DMS 273 (cell line): ENCODE results near the gene ISY1.
"Not testable (repeated sequence)": the region's sequence is repeated elsewhere in the genome, so short reads cannot be mapped to it uniquely, and the experiment has no call there.

Experiments used
- DNase-seq: peaks from one replicate; lab custom pipeline; 2025; ENCODE audit not compliant: unreplicated experiment; lab: John Stamatoyannopoulos, UW

ISY1 gene

GRCh38 chr3:129121016-129121791 lies 39.7 kb downstream of the ISY1 start:
- DNase-seq: no peak

GRCh38 chr3:129120254-129121004 lies 40.4 kb downstream of the ISY1 start:
- peak; percentile 89 for DNase-seq

DNA sequence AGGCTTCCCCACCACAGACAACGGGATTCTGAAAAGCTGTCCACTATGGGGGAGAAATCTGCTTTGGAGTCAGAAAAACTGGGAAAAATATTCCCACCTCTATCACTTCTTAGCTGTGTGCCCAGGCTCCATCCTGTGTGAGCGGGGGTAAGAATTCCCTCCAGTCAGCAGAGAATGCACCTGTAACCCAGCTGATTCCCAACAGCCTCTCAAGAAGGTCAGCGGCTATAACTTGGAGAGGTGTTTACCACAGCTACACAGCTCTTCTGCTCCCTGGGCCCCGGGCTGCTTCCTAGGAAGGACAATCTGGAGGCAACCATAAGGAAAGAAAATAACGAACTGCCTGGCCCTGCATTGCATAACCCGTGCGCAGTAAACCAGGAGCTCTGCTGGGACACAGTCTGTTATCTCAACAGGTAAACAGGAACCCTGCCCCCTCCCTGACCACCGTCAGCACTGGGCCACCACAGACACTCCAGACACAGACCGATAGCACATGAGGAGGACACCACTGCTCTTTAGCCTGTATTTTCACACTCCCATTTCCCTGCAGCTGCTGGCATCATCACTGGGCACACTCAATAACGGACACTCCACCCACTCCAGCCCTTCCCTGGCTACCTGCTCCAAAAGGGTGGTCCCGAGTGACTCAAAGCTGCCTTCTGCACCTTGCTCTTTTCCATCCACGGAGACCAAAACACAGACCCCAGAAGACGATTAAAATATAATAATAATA lies 41.3 kb downstream of the ISY1 start:
- DNase-seq: no peak

GRCh38 chr3:129118745-129119144 lies 42.1 kb downstream of the ISY1 start:
- no peak for DNase-seq

GRCh38 chr3:129117134-129117533 lies 43.7 kb downstream of the ISY1 start:
- no peak for DNase-seq

GRCh38 chr3:129116482-129116946 lies 44.3 kb downstream of the ISY1 start:
- no peak for DNase-seq

DNA sequence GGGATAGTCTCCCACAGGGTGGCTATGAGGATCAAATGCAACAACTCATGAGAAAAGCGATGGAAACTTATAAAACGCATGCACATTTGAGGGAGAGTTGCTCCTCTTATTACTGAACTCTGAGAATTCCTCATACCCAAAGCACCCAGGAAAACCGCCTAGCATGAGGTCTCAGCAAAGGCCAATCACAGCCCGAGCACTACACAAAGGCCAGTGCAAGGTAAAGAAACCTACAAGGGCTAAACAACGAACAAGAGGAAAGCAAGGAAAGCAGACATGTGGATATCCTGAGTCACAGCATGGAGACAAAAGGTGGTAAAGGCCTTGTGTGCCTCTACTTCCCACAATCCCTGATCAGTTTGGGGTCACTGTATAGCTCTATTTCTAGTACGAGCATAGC lies 46.4 kb downstream of the ISY1 start:
- no peak for DNase-seq

DNA sequence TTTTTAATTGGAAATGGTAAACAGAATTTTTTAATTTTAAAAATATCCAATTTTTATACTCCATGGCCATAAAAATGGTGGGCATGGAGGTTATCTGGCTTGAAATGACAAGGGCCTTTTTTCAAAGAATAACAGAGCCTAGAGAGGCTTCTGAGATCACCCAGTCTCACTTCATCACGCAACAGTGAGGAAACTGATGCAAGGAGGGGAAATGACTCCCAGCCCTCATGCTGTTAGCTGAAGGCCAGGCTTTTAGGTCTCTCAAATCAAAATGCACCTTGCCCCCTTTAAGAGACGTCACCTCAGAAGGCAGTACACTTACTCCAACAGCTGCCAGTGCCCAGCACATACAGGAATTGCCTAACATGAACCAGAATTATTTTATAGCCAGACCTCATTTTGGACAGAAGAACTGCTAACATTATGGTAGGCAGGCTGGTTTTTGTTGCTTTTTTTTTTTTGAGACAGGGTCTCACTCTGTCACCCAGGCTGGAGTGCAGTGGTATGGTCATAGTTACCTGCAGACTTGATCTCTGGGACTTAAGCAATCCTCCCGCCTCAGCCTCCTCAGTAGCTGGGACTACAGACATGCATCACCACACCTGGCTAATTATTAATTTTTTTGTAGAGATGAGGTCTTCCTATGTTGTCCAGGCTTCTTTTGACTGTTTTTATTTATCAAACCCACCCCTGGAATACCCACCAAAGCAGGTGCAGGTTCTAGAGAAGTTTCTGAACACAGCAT lies 48.4 kb downstream of the ISY1 start:
- no peak for DNase-seq

DNA sequence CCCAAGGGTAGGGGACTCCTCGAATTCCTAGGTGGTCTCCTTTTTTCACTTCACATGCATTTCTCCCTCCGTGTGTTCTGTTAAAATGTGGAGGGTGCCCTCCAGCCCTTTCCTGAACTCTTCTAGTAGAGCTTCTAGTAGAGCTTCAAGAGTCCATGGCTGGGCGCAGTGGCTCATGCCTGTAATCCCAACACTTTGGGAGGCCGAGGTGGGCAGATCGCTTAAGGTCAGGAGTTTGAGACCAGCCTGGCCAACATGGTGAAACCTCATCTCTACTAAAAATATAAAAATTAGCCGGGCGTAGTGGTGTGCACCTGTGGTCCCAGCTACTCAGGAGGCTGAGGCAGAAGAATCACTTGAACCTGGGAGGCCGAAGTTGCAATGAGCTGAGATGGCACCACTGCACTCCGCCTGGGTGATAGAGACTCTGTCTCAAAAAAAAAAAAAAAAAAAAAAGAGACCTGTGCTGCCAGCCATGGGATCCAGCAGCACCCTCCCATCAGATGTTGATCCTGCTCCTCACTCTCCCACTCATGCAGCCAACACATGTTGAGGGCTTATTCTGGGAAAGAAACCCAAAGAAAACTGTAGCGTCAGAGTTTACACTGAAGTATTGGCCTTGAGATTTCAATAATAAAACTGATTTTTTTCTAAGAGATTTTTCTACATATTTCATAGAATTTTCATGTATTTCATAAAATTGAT lies 49.6 kb downstream of the ISY1 start:
- DNase-seq: not testable (repeated sequence)

DNA sequence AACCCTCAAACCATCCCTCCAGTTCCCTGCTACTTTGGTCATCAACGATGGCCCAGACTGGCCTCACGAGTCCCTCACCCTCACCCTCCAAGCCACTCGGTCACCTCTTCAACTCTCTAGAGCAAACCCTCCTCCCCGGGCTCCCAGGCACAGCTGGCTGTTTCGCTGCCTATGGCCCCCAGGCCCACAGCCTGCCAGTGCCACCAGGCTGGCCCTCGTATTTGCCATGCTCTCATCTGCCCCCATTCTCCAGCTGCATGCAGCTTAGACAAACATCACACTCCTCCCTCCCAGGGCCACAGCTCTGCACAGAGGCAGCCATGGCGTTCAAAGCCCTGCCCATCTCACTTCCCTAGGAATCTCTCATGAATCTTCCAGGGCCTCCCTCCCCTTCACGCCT lies 53.1 kb downstream of the ISY1 start:
- DNase-seq: no peak

GRCh38 chr3:129106866-129107565 lies 53.8 kb downstream of the ISY1 start:
- peak; percentile 37 for DNase-seq

GRCh38 chr3:129106320-129106719 lies 54.5 kb downstream of the ISY1 start:
- DNase-seq: peak; percentile 57

DNA sequence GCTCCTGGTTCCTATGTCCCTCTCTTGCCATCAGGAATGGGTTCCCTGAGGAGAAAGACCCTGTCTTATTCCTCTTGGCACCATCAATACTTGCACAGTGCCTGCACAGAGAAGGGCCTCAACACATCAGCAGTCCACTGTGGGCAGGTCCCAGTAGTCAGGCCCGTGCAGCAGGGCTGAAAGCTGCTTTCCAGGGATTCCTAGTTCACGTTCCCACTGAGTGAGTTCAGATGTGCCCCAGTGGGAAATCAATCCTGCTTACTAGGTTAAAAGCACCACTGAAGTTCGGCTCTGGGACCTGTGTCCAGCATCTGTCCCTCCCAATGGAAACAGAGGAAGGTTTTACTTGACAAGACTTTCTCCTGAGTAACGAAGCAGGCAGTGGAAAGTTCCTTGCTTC lies 55.0 kb downstream of the ISY1 start:
- no peak for DNase-seq

GRCh38 chr3:129104498-129105079 lies 56.3 kb downstream of the ISY1 start:
- no peak for DNase-seq

DNA sequence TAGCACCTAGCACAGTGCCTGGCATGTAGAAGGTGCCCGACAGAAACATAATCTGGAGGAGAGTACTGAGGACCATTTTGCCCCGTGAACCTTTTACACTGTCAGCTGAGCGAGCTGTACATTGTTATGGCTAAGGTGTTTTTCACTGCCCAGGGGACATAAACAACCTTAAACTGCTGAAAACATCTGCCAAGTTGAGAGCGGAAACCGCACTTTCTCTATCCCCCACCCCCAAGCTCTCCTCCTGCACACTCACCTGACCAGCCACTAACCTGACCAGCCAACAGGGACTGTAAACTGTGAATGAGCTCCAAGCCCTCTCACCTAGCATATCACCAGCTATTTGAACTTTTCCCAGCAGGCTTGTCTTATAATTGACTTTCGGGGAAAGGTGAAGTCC lies 56.8 kb downstream of the ISY1 start:
- no peak for DNase-seq

GRCh38 chr3:129103296-129103695 lies 57.6 kb downstream of the ISY1 start:
- DNase-seq: no peak

GRCh38 chr3:129101370-129102138 lies 59.3 kb downstream of the ISY1 start:
- DNase-seq: no peak

DNA sequence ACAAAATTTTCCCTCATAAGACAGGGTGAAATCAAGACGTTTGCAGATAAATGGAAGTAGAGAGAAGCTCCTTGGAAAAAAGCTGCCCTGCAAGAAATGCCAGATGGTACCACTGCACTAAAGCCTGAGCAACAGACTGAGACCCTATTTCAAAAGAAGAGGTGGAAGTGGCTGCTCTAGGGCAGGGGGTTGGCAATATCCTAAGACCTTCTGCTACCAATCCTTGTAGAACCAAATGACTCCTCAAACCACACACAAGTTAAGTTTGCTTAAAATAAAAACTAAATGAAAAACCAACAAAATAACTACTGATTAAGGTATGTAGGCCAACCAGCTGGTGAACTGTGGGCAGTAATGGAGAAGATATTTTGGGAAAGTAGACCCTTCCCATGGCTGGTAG lies 60.6 kb downstream of the ISY1 start:
- DNase-seq: no peak

- no peak for DNase-seq
Measured at GRCh38 chr3:129095285-129095684, 65.6 kb downstream of the ISY1 start.
